Measurements from ENCODE around the gene CDC25B.

GRCh38 chr20:3812259-3812681 lies 16.2 kb downstream of the CDC25B start:
- TF ChIP-seq POLR2AphosphoS5 (IDR thresholded peaks at IDR 0.05) = no peak
- TF ChIP-seq, protein P1, sequence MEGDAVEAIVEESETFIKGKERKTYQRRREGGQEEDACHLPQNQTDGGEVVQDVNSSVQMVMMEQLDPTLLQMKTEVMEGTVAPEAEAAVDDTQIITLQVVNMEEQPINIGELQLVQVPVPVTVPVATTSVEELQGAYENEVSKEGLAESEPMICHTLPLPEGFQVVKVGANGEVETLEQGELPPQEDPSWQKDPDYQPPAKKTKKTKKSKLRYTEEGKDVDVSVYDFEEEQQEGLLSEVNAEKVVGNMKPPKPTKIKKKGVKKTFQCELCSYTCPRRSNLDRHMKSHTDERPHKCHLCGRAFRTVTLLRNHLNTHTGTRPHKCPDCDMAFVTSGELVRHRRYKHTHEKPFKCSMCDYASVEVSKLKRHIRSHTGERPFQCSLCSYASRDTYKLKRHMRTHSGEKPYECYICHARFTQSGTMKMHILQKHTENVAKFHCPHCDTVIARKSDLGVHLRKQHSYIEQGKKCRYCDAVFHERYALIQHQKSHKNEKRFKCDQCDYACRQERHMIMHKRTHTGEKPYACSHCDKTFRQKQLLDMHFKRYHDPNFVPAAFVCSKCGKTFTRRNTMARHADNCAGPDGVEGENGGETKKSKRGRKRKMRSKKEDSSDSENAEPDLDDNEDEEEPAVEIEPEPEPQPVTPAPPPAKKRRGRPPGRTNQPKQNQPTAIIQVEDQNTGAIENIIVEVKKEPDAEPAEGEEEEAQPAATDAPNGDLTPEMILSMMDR (IDR thresholded peaks at IDR 0.05) = no peak

Data from prostate gland (tissue), 2 donors.